PC-3 (cell line): ENCODE measurements around the gene CASS4.
"Not testable (repeated sequence)": the region's sequence is repeated elsewhere in the genome, so short reads cannot be mapped to it uniquely, and the experiment has no call there.

Experiments used
- EZH2 ChIP-seq: fragments of 300-600 bp; sonication (generic); IDR thresholded peaks from one replicate; pipeline ENCODE4 v1.6.1; 2017; ENCODE audit warnings: antibody characterized with exemption, mild to moderate bottlenecking, low read length; ENCODE audit not compliant: unreplicated experiment
- TF ChIP-seq, protein P1 (sequence below): fragments of 300-600 bp; sonication (generic); conservative IDR thresholded peaks from 2 replicates; pipeline ENCODE4 v1.5.1; 2017; ENCODE audit warnings: antibody characterized with exemption, low read depth, mild to moderate bottlenecking, low read length

DNA sequence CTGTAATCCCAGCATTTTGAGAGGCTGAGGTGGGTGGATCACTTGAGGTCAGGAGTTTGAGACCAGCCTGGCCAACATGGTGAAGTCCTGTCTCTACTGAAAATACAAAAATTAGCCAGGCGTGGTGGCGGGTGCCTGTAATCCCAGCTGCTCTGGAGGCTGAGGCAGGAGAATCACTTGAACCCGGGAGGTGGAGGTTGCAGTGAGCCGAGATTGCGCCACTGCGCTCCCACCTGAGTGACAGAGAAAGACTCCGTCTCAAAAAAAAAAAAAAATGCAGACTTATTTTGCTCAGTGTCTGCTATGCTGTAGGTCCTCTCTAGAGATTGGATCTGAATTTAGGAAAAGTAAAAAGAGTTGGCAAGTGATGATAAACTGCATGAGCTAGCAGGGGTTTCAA is 773 bp upstream of the CASS4 start:
- TF ChIP-seq, protein P1, sequence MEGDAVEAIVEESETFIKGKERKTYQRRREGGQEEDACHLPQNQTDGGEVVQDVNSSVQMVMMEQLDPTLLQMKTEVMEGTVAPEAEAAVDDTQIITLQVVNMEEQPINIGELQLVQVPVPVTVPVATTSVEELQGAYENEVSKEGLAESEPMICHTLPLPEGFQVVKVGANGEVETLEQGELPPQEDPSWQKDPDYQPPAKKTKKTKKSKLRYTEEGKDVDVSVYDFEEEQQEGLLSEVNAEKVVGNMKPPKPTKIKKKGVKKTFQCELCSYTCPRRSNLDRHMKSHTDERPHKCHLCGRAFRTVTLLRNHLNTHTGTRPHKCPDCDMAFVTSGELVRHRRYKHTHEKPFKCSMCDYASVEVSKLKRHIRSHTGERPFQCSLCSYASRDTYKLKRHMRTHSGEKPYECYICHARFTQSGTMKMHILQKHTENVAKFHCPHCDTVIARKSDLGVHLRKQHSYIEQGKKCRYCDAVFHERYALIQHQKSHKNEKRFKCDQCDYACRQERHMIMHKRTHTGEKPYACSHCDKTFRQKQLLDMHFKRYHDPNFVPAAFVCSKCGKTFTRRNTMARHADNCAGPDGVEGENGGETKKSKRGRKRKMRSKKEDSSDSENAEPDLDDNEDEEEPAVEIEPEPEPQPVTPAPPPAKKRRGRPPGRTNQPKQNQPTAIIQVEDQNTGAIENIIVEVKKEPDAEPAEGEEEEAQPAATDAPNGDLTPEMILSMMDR, result not testable (repeated sequence)
- not testable (repeated sequence) for TF ChIP-seq EZH2
